ENCODE measurements around the gene C16orf92.

C16orf92 gene

GRCh38 chr16:29985271-29985811 is 37.7 kb upstream of the C16orf92 start:
- H3K4me1 ChIP-seq (ENCODE audit: insufficient read depth, low read length), result no peaks in the 10 kb centered on the region
- H3K4me2 ChIP-seq (ENCODE audit: insufficient read depth, low read length), result no peak overlapping the region
- H3K79me2 ChIP-seq (ENCODE audit: insufficient read depth, low read length), result no peaks in the 10 kb centered on the region
- H4K20me1 ChIP-seq (ENCODE audit: insufficient read depth, low read length), result peaks cover 14% of the 10 kb centered on the region
- H3K36me3 ChIP-seq (ENCODE audit: insufficient read depth, low read length), result peaks cover 96% of the 10 kb centered on the region
- H2AFZ ChIP-seq (ENCODE audit: low read depth, low read length), result no peak overlapping the region
- H3K27ac ChIP-seq (ENCODE audit: low read length), result no peak overlapping the region
- H3K9me3 ChIP-seq (ENCODE audit: insufficient read depth, low read length, severe bottlenecking), result no peaks in the 10 kb centered on the region
- no peaks in the 10 kb centered on the region for H3K27me3 ChIP-seq (ENCODE audit: insufficient read depth, low read length, poor library complexity)
- no peak overlapping the region for H3K4me3 ChIP-seq (ENCODE audit: low read depth in 1 of 2, low read length in 2 of 2)
- TF ChIP-seq EZH2 (IDR thresholded peaks at IDR 0.05; ENCODE audit: borderline replicate concordance, low read depth, low read length, severe bottlenecking) (no peak), CTCF (IDR thresholded peaks at IDR 0.05; ENCODE audit: borderline replicate concordance, extremely low read depth, low read length, poor library complexity, severe bottlenecking) (no peak)
- no peak for DNase-seq
- no peak for ATAC-seq (ENCODE audit: insufficient read depth, low read depth)
- H3K9ac ChIP-seq (ENCODE audit: low read depth, low read length), result no peak overlapping the region

- no peak for TF ChIP-seq EZH2 (IDR thresholded peaks at IDR 0.05; ENCODE audit: borderline replicate concordance, low read depth, low read length, severe bottlenecking)
- TF ChIP-seq CTCF (IDR thresholded peaks at IDR 0.05; ENCODE audit: borderline replicate concordance, extremely low read depth, low read length, poor library complexity, severe bottlenecking), result no peak
- Histone ChIP-seq H3K27me3 (ENCODE audit: insufficient read depth, low read length, poor library complexity) (no peaks in the 10 kb centered on the region), H4K20me1 (ENCODE audit: insufficient read depth, low read length) (peaks cover 14% of the 10 kb centered on the region), H3K27ac (ENCODE audit: low read length) (no peak overlapping the region), H3K79me2 (ENCODE audit: insufficient read depth, low read length) (no peaks in the 10 kb centered on the region), H3K4me3 (ENCODE audit: low read depth in 1 of 2, low read length in 2 of 2) (no peak overlapping the region), H3K4me2 (ENCODE audit: insufficient read depth, low read length) (no peak overlapping the region), H3K4me1 (ENCODE audit: insufficient read depth, low read length) (no peaks in the 10 kb centered on the region), H2AFZ (ENCODE audit: low read depth, low read length) (no peak overlapping the region), H3K9ac (ENCODE audit: low read depth, low read length) (no peak overlapping the region), H3K9me3 (ENCODE audit: insufficient read depth, low read length, severe bottlenecking) (no peaks in the 10 kb centered on the region), H3K36me3 (ENCODE audit: insufficient read depth, low read length) (peaks cover 100% of the 10 kb centered on the region)
- no peak for DNase-seq
- no peak for ATAC-seq (ENCODE audit: insufficient read depth, low read depth)
Measured at GRCh38 chr16:29986231-29986630, 36.8 kb upstream of the C16orf92 start.

- H3K27ac ChIP-seq (ENCODE audit: low read length), result no peak overlapping the region
- no peaks in the 10 kb centered on the region for H3K9me3 ChIP-seq (ENCODE audit: insufficient read depth, low read length, severe bottlenecking)
- H3K4me2 ChIP-seq (ENCODE audit: insufficient read depth, low read length), result no peak overlapping the region
- no peaks in the 10 kb centered on the region for H3K79me2 ChIP-seq (ENCODE audit: insufficient read depth, low read length)
- H3K4me3 ChIP-seq (ENCODE audit: low read depth in 1 of 2, low read length in 2 of 2), result no peak overlapping the region
- TF ChIP-seq EZH2 (IDR thresholded peaks at IDR 0.05; ENCODE audit: borderline replicate concordance, low read depth, low read length, severe bottlenecking) (no peak), CTCF (IDR thresholded peaks at IDR 0.05; ENCODE audit: borderline replicate concordance, extremely low read depth, low read length, poor library complexity, severe bottlenecking) (no peak)
- H4K20me1 ChIP-seq (ENCODE audit: insufficient read depth, low read length), result peaks cover 14% of the 10 kb centered on the region
- H3K9ac ChIP-seq (ENCODE audit: low read depth, low read length), result no peak overlapping the region
- no peaks in the 10 kb centered on the region for H3K4me1 ChIP-seq (ENCODE audit: insufficient read depth, low read length)
- H3K27me3 ChIP-seq (ENCODE audit: insufficient read depth, low read length, poor library complexity), result no peaks in the 10 kb centered on the region
- H2AFZ ChIP-seq (ENCODE audit: low read depth, low read length), result no peak overlapping the region
- peaks cover 100% of the 10 kb centered on the region for H3K36me3 ChIP-seq (ENCODE audit: insufficient read depth, low read length)
- DNase-seq, result no peak
- no peak for ATAC-seq (ENCODE audit: insufficient read depth, low read depth)
Measured at GRCh38 chr16:29986931-29987330, 36.1 kb upstream of the C16orf92 start.

Data from DND-41 (cell line).